ENCODE data around the gene SPDYE1.

The SPDYE1 gene

DNA sequence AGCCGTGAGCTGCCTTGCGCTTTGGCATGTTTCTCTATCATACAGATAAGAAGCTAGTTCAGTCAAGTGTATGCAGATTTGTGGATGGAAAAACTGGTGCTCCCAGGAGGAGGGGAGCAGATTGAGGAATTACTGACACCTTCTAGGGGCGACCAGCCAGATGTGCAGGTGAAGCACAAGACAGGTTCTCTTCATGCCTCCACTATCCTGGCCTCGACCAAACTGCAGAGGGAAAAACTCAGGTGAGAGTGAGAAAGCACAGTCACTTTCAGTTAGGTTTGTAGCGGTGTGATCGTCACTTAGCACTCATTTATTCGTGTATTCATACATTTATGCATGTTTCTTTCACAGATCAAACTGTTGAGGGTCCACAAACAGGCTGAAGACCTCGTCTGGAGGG is 46.2 kb downstream of the SPDYE1 start:
- in situ Hi-C loops (cut with MboI; ENCODE audit: low sequenced_read_pairs): no loop called here

DNA sequence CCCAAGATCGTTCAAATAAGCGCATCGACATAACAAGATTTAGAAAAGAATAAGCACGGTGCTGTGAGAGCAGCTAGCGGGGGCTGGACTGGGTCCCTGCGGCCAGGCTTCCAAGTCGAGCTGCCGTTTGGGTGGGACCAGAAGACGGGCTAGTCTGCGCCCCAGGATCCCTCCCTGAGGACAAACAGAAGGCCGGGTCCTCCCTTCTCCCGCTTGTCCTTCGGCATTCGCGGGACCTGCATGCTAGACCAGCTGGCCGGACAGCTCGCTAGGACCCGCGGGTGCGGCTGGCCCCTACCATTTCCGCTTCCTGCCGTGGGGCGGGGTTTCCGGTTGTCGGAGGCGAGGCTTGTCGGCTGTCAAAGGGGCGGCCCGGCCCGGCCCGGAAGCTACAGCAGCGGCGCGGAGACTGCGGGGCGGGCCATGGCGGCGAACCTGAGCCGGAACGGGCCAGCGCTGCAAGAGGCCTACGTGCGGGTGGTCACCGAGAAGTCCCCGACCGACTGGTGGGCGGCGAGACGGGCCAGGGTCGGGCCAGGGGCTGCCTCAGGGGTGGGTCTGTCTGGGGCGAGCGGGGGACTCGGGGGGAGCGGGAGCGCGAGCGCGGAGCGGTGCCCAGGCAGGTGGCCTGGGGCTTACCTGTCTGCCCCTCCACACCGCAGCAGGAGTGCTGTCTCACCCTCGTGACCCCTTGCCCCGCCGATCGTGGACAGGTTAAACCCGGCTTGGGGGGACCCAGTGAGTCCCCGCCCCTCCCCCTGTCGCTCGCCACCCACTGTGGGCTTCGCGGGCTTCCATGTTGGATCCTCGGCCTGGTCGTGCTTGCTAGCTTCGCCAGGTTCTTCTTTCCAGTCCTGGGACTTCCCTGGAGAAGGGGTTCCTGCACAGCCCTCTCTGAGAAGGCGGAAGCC is 46.9 kb downstream of the SPDYE1 start, which contains the start of gene DBNL:
Gene DBNL (plus strand): TSS at position 388 of the 911 bp plus-strand sequence. CDS start 36 bp downstream, at position 424.
- in situ Hi-C loops (cut with MboI; ENCODE audit: low sequenced_read_pairs): no loop called here

DNA sequence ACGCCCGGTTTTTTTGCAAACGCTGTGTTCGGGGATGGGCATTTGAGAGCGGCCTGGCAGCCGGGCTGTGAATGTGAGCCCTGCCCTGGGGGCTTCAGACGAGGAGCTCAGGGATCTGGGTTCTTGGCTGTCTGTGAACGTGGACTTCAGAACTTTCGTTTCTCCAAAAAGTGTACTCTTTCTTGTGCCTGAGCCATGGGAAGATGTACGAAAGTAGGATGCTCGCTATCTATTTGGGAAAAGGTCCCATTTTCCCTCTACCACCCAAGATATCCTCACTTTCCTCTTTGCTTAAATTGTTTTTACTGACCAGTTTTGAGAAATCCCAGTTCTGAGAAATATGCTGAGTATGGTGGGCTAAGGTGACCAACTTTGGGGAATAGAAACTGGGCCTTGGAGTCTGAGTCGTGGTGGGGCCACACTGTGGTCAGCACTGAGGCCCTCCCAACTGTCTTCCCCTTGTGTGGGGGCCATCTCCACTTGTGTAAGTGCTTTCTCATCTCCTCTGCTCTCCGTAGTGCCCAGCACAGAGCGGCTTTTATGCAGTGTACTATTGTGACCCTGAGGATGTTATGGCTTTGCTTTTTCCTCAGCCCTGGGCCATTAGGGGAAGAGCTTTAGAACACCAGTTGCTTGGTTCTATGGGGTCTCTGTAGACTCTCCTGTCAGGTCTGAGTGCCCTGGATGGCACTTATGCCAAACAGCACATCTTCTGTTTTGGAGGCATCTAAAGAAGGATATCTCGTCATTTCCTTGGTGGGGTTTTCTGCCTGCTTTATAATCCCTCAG is 47.7 kb downstream of the SPDYE1 start:
- in situ Hi-C loops (cut with MboI; ENCODE audit: low sequenced_read_pairs): no loop called here

DNA sequence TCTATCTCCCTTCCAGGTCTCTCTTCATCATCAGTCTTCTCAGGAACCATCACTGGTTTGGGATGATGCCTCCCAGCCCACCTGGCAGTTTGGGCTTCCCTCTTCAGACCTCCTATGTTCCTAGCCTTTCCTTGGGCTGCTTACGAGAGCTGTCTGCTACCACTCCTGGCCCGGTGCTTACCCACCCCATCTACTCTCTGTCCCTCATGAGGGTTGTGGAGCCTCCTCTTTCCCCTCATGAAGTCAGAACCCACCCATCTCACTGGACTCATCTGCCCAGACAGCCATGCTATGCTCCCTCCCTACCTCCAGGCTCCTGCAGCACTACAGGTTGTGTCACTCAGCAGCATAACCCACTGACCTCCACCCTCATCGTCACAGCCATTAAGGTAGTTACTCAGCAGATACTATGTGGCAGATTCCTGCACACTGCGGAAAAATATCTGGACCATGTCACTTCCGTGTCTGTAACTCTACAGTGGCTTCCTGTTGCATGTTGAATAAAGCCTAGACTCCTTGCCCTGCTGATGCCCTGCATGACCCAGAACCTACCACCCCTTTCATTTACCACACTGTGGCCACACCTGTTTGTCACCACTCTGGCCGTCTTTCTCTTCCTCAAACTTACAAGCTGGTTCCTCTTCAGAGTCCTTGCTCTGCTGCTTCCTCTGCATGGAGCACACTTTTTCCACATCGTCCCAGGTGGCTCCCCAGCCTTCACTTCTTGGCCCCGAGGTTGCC is 48.8 kb downstream of the SPDYE1 start:
- in situ Hi-C loops (cut with MboI; ENCODE audit: low sequenced_read_pairs): no loop called here

DNA sequence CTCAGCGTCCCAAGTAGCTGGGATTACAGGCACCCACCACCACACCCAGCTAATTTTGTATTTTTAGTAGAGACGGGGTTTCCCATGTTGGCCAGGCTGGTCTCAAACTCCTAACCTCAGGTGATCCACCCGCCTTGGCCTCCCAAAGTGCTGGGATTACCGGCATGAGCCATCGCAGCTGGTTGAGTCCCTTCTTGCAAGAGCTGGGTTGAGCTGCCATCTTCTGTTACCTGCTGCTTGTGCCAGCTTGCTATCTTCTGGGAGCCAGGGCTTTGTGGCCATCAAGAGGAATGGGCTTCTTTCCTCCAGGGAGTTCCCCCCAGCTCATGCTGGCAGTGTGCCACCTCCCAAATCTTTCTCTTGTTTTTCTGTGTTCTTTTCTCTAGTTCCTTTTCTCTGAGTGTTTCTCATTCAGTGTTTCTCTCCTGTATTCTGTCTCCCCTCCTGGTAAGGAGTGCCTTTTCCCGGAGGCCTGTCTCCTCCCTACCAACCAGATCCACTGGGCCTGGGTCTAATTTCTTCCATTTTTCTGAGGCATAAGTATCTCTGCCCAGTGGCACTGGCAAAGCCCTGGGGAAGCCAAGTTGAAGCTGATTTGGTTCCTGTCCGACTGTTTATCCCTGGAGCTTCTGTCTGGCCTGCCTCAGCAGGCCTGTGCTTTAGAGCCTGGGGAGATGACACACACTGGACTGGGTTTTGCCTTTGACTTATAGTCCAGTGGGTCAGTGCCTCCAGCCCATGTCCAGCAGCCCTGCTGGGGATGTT is 50.5 kb downstream of the SPDYE1 start:
- in situ Hi-C loops (cut with MboI; ENCODE audit: low sequenced_read_pairs): no loop called here

DNA sequence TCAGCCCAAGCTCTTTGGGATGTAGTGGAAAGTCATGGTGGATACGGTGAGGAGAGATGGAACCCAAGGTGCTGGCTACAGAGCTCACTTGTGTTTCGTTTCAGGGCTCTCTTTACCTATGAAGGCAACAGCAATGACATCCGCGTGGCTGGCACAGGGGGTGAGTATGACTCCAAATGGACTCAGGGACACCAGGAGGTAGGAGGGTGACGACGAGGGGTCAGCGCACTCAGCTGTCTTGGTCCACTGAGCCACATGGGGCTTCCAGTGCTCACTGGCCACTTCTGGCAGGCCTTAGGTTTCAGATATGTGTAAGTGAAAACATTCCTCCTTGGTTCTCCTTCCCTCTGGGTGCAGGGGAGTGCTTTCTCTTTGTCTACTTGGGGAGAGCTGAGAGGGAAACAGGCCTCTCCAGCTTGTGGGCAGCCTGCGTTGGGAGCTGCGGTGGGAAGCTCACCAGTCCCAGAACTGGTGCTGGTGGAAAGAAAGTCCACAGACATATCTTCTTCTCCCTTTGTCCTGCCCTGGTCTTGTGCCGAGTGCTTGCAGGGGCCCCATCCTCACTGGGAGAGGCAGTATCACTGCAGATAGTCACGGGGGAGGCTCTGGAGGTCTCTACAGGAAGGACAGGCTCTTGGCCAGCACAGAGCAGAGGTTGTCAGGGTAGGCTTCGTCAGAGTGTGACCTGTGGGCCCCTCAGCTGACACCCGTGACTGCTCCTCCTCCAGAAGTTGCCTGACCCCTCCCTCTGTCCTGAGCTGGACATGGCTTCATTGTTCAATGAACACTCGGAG is 52.6 kb downstream of the SPDYE1 start:
- in situ Hi-C loops (cut with MboI; ENCODE audit: low sequenced_read_pairs): no loop called here

DNA sequence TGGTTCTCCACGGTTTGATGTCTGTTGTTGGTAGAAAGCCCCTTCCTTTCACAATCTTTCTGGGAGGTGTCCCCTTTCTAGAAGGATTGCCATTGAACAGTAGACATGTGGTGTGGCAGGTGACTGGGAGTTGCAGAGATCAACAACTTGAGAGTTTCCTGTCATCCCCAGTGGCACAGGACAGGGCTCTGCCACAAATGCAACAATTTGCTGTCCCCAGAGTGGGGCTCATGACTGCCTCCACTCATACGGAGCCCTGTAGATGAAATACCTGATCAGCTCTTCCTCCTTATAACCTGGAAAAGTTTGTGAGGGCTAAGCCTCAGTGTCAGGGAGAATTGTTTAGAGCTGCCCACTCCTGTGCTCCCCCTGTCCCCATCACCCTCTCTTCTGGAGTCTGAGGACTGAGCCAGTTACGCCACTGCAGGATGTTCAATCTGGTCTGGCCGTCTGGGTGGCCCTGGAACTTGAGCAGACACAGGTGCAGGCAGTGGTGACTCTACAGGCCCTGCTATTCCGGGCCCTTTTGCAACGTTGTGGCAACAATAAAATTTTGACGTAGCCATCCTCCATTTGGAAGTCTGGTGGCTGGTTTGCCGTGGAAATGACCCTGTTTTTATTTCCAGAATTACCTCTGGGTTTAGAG is 53.3 kb downstream of the SPDYE1 start:
- in situ Hi-C loops (cut with MboI; ENCODE audit: low sequenced_read_pairs): no loop called here

DNA sequence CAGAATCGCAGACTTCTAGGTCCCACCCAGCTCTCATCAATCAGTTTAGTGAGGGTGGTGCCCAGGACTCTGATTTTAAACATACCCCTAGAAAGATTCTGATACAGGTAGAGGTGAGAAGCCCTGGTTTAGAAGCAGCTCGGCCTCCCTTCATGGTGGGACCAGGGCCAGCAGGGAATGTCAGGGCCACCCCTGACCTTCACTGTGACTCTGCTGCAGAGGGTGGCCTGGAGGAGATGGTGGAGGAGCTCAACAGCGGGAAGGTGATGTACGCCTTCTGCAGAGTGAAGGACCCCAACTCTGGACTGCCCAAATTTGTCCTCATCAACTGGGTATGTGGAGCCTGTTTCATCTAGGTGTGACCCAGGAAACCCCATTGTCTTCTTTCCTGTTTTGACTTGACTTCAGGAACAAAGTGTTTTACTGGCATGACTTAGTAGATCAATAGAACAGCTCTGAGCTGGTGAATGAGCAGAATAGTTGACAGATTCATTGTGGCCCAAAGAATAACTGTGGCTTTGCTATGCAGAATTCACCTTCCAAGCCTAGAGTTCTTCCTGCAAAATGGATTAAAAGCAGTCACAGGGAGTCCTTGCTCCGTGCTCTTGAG is 54.0 kb downstream of the SPDYE1 start:
- in situ Hi-C loops (cut with MboI; ENCODE audit: low sequenced_read_pairs): no loop called here

DNA sequence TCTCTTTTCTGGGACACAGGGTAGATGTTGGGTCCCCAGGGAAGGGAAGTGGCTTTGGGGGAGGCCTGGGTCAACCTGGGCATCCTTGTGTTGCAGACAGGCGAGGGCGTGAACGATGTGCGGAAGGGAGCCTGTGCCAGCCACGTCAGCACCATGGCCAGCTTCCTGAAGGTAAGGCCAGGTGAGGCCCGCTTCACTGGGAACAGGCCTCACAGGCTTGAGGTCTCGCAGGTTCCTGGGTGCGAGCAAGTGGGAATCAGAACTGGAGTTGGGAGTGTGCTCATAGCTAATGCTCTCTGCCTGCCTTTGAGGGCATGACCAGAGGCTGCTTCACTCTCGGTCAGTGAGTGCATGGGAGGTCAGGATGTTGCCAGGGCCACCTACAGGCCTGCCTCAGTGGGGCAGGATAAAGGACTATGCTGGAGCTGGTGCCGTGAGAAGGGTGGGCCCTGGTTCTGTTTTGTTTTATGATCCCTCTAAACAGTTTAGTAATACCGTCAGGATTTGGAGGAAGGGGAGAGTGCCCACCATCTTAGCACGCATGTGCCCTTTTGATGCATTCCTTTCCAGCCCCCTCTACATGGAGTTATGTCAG is 55.2 kb downstream of the SPDYE1 start:
- in situ Hi-C loops (cut with MboI; ENCODE audit: low sequenced_read_pairs): no loop called here

DNA sequence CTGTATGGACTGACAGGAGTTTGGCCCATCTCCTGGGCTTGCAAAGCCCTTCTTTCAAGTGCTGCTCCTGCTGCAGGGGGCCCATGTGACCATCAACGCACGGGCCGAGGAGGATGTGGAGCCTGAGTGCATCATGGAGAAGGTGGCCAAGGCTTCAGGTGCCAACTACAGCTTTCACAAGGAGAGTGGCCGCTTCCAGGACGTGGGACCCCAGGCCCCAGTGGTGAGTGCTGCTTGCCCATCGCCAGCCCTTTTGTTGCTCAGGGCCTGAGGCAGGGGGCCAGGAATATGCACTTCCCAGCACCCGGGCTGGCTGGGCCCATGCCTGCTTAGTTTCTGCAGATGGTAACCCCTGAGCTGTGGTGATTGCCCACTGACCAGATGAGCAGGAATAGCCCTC is 59.0 kb downstream of the SPDYE1 start:
- in situ Hi-C loops (cut with MboI; ENCODE audit: low sequenced_read_pairs): no loop called here

DNA sequence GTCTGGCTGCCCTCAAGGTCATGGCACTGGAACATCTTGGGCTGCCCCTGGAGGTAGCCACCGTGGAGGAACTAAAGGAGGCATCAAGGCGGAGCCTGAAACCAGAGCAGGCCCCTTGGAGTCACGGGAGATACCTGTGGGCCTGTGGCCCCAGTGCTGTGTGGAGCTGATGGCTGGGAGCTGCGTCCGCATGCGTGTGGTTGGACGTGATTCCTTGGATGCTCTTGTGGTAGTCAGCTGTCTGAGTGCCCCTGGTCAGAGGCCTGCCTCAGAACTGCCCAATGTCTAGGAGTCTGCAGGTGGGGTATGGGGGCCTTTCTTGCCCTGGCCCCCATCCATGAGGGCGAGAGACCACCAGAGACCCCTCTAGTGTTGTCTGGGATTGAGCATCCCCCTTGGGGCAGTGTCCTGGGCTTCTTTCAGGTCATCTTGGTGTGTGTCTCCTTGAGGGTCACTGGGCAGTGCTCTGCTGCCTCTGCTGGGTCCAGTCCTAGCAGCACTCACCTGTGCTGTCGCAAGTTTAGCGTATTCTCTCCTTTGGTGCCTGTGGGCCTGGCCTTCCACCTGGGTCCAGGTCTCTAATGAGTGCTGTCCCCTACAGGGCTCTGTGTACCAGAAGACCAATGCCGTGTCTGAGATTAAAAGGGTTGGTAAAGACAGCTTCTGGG is 59.6 kb downstream of the SPDYE1 start:
- in situ Hi-C loops (cut with MboI; ENCODE audit: low sequenced_read_pairs): no loop called here

DNA sequence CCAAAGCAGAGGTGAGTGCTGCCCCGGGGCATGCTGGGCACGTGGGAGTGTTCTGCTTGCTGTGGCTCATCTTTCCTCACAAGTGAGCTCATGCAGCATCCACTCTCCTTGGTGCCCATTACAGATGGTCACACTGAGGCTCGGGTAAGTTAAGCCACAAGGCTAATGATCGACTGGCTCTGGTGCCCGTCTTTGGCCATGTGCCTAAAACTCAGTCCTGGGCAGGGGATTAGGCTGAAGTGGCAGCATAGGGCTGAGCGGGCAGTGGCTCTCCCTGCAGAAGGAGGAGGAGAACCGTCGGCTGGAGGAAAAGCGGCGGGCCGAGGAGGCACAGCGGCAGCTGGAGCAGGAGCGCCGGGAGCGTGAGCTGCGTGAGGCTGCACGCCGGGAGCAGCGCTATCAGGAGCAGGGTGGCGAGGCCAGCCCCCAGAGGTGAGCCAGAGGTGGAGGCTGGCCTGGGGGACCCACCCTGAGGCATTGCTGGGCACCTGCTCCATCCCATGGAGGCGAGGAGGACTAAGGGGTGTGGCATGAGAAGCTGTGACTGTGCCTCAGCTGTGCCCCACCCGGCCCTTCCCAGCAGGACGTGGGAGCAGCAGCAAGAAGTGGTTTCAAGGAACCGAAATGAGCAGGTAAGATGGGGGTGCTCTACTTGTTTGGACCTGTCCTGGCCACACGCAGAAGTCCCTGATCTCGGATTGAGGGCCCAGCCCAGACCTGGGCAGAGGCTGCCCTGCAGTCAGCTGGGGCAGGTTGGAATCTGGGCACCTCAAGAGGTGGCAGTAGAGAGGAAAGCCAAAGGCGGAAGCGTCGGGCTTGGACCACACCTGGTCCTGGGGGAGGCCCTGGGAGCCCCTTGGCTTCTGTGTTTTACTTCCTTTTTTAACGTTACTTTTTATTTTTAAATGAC is 60.4 kb downstream of the SPDYE1 start:
- in situ Hi-C loops (cut with MboI; ENCODE audit: low sequenced_read_pairs): no loop called here

DNA sequence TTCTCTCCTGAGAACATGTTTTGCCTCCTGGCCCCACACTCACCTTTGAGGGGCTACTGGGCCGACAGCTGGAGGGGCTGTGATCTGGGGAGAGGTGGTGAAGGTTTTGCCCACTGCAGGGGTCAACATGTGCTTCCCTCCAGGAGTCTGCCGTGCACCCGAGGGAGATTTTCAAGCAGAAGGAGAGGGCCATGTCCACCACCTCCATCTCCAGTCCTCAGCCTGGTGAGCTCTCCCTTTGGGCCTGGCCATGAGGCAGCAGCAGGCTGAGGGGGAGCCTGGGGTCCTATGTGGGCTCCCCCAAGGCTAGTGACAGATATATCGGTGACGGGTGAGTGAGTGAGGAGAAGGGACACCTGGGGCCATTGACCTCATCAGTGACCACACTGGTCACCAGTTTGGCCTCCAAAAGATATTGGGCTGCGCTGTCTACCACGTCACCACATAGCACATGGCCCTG is 61.1 kb downstream of the SPDYE1 start:
- in situ Hi-C loops (cut with MboI; ENCODE audit: low sequenced_read_pairs): no loop called here

DNA sequence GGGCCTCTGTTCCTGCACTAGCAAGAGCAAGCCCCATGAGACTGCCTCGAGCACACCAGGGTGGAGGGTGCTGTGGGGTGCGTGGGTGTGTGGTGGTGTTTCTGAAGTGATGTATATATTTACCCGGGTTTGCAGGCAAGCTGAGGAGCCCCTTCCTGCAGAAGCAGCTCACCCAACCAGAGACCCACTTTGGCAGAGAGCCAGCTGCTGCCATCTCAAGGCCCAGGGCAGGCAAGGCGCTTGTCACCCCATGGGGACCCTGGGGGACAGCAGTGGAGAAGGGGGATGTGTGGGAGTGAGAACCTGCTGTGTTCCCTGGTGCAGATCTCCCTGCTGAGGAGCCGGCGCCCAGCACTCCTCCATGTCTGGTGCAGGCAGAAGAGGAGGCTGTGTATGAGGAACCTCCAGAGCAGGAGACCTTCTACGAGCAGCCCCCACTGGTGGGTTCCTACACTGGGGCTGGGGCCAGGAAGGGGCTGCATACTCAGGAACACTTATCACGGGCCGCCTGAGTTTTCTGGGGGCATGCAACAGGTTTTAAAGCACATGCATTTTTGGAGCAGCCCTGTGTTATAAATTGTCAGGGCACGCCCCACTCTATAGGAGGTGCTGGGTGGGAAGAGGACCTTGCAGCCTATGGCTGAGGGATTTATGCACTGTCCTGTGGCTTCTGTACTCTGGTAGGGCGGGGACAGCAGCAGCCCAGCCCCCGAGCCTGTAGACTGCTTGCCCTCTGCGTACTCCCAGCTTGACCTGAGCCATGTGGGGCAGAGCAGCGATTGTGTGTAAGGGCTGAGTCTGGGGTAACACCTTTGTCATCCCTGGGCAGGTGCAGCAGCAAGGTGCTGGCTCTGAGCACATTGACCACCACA is 61.8 kb downstream of the SPDYE1 start:
- in situ Hi-C loops (cut with MboI; ENCODE audit: low sequenced_read_pairs): no loop called here

Data from HL-60/S4 treated with retinoic acid at 250 ng/mL for 4 days and 3 days (cell line).